Activated CD8-positive, alpha-beta T cell treated with anti-CD3 and anti-CD28 coated beads, Interleukin-2, amount 10 ng/mL, durations not matched to agents 7 days and 5 days (primary cell): ENCODE results near the gene FAM89A. TPM values are rescaled to one million over a fixed set of nuclear protein-coding genes. Genes with fewer than 3 reads are reported as not detected.

ENCODE experiments used
- ATAC-seq: fragments of 150-1000 bp; cut with Tn5 transposase; one replicate; pipeline ENCODE4 v1.10.0; 2021; ENCODE audit warnings: moderate library complexity
- CTCF ChIA-PET: fragments of 350-600 bp; sonication (Branson Sonifier 250); formaldehyde crosslinking; loops from one replicate; lab custom pipeline; 2021; ENCODE audit warnings: antibody characterized with exemption; lab: Charles Lee
- POLR2A ChIA-PET: fragments of 350-600 bp; sonication (Branson Sonifier 250); formaldehyde crosslinking; loops from one replicate; lab custom pipeline; 2021; ENCODE audit warnings: antibody characterized with exemption; lab: Charles Lee
- DNase-seq: peaks from one replicate; pipeline ENCODE4 v3.0.0-alpha.2; 2020
- H3K27ac Mint-ChIP-seq: one replicate; pipeline ENCODE4 v1.8.0; 2021; ENCODE audit warnings: mild to moderate bottlenecking, mixed read lengths
- H3K27me3 Mint-ChIP-seq: one replicate; pipeline ENCODE4 v1.8.0; 2021; ENCODE audit warnings: low read depth, mixed read lengths
- H3K36me3 Mint-ChIP-seq: one replicate; pipeline ENCODE4 v1.8.0; 2021; ENCODE audit warnings: low read depth, mixed read lengths
- H3K4me1 Mint-ChIP-seq: one replicate; pipeline ENCODE4 v1.8.0; 2021; ENCODE audit warnings: low read depth, mixed read lengths
- H3K4me3 Mint-ChIP-seq: one replicate; pipeline ENCODE4 v1.8.0; 2021; ENCODE audit warnings: mild to moderate bottlenecking, mixed read lengths
- H3K9me3 Mint-ChIP-seq: one replicate; pipeline ENCODE4 v1.8.0; 2022; ENCODE audit warnings: mixed read lengths; ENCODE audit not compliant: insufficient read depth
- total RNA-seq, 2 experiments: library from RNA; stranded (reverse); gene quantifications; one replicate each; pipeline ENCODE4 v1.2.3, GENCODE V29; 2021

FAM89A gene
- total RNA-seq, 2 experiments from 2014 or later = 5.7 to 6.1 TPM

GRCh38 chr1:230983811-230984210 lies 56.2 kb downstream of the FAM89A start:
- no peaks in the 10 kb centered on the region for H3K27me3 Mint-ChIP-seq
- peaks cover 17% of the 10 kb centered on the region for H3K36me3 Mint-ChIP-seq
- ChIA-PET POLR2A (interaction anchor here (0.6 kb wide), 1 partner anchor 56 kb away, joined by 3 read pairs; the partner anchor contains the start of gene FAM89A), CTCF (no interaction called here)
- H3K4me3 Mint-ChIP-seq = no peak overlapping the region
- H3K27ac Mint-ChIP-seq = no peak overlapping the region
- no peaks in the 10 kb centered on the region for H3K4me1 Mint-ChIP-seq
- ATAC-seq = no peak
- DNase-seq = no peak
- H3K9me3 Mint-ChIP-seq = no peaks in the 10 kb centered on the region

GRCh38 chr1:230982696-230983095 lies 57.4 kb downstream of the FAM89A start:
- H3K4me1 Mint-ChIP-seq = peaks cover under 1% of the 10 kb centered on the region
- no peaks in the 10 kb centered on the region for H3K9me3 Mint-ChIP-seq
- ChIA-PET POLR2A (interaction anchor here (1.0 kb wide), 1 partner anchor 32 kb away, joined by 3 read pairs; no protein-coding TSS in a partner anchor), CTCF (interaction anchor here (2.0 kb wide), 1 partner anchor 9 kb away, joined by 5 read pairs; no protein-coding TSS in a partner anchor)
- no peak overlapping the region for H3K4me3 Mint-ChIP-seq
- no peak for DNase-seq
- no peak overlapping the region for H3K27ac Mint-ChIP-seq
- H3K36me3 Mint-ChIP-seq = peaks cover 18% of the 10 kb centered on the region
- ATAC-seq = no peak
- no peaks in the 10 kb centered on the region for H3K27me3 Mint-ChIP-seq

GRCh38 chr1:230979952-230980351 lies 60.1 kb downstream of the FAM89A start:
- H3K4me3 Mint-ChIP-seq = no peak overlapping the region
- DNase-seq (no peak), ATAC-seq (no peak)
- peaks cover 31% of the 10 kb centered on the region for H3K36me3 Mint-ChIP-seq
- H3K27me3 Mint-ChIP-seq = no peaks in the 10 kb centered on the region
- no peaks in the 10 kb centered on the region for H3K9me3 Mint-ChIP-seq
- H3K4me1 Mint-ChIP-seq = peaks cover 22% of the 10 kb centered on the region
- ChIA-PET CTCF (interaction anchor here (1.0 to 2.7 kb wide), 4 partner anchors 57 to 231 kb away, joined by 3 to 11 read pairs (median 8); no protein-coding TSS in a partner anchor), POLR2A (interaction anchor here (1.1 kb wide), 1 partner anchor 63 kb away, joined by 7 read pairs; no protein-coding TSS in a partner anchor)
- no peak overlapping the region for H3K27ac Mint-ChIP-seq

GRCh38 chr1:230979389-230979716 lies 60.7 kb downstream of the FAM89A start:
- Mint-ChIP-seq H3K27ac (no peak overlapping the region), H3K27me3 (no peaks in the 10 kb centered on the region), H3K36me3 (peaks cover 34% of the 10 kb centered on the region), H3K4me1 (peaks cover 25% of the 10 kb centered on the region), H3K4me3 (no peak overlapping the region), H3K9me3 (no peaks in the 10 kb centered on the region)
- no peak for ATAC-seq
- no peak for DNase-seq
- POLR2A ChIA-PET = interaction anchor here (1.1 kb wide), 1 partner anchor 63 kb away, joined by 7 read pairs; no protein-coding TSS in a partner anchor
- CTCF ChIA-PET = interaction anchor here (1.0 to 2.7 kb wide), 9 partner anchors 12 to 338 kb away, joined by 3 to 11 read pairs (median 5); partner anchors contain the start of gene COG2

GRCh38 chr1:230978491-230979388 lies 61.3 kb downstream of the FAM89A start, which contains the start of the genes ARV1 and TTC13:
TSS of gene ARV1 (plus strand) at chr1:230979094. CDS start at chr1:230979106, 12 bp downstream.
TSS of gene TTC13 (minus strand) at chr1:230978861. CDS start at chr1:230978830, 31 bp downstream.
- POLR2A ChIA-PET = interaction anchor here (0.9 to 1.1 kb wide), 2 partner anchors 61 to 62 kb away, joined by 3 to 7 read pairs; no protein-coding TSS in a partner anchor

GRCh38 chr1:230977761-230978490 lies 62.1 kb downstream of the FAM89A start:
- Mint-ChIP-seq H3K36me3 (peaks cover 40% of the 10 kb centered on the region), H3K9me3 (no peaks in the 10 kb centered on the region), H3K27me3 (no peaks in the 10 kb centered on the region), H3K4me1 (peaks cover 39% of the 10 kb centered on the region), H3K4me3 (peak overlapping the region; percentile 96), H3K27ac (peak overlapping the region; percentile 99)
- ATAC-seq = peak; percentile 4
- DNase-seq = peak; percentile 44
- CTCF ChIA-PET = interaction anchor here (1.0 to 2.7 kb wide), 9 partner anchors 9 to 336 kb away, joined by 3 to 11 read pairs (median 5); partner anchors contain the start of gene COG2
- POLR2A ChIA-PET = interaction anchor here (0.9 kb wide), 1 partner anchor 60 kb away, joined by 3 read pairs; no protein-coding TSS in a partner anchor

More at GRCh38 chr1:230978491-230979388, 61.3 kb downstream of the FAM89A start, which contains the start of the genes ARV1 and TTC13:
- Mint-ChIP-seq H3K9me3 (no peaks in the 10 kb centered on the region), H3K4me1 (peaks cover 31% of the 10 kb centered on the region), H3K4me3 (peak within 1 kb of the TSS; percentile 96), H3K27me3 (no peaks in the 10 kb centered on the region), H3K36me3 (peaks cover 40% of the 10 kb centered on the region), H3K27ac (peak within 1 kb of the TSS; percentile 99)
- peak; percentile 98 for DNase-seq
- CTCF ChIA-PET = interaction anchor here (1.0 to 2.7 kb wide), 9 partner anchors 12 to 337 kb away, joined by 3 to 11 read pairs (median 5); partner anchors contain the start of gene COG2
- peak; percentile 96 for ATAC-seq

- Mint-ChIP-seq H3K4me3 (peak overlapping the region; percentile 96), H3K36me3 (peaks cover 40% of the 10 kb centered on the region), H3K9me3 (no peaks in the 10 kb centered on the region), H3K4me1 (peaks cover 47% of the 10 kb centered on the region), H3K27ac (peak overlapping the region; percentile 99), H3K27me3 (no peaks in the 10 kb centered on the region)
- peak; percentile 58 for DNase-seq
- no peak for ATAC-seq
- CTCF ChIA-PET = interaction anchor here (1.0 to 2.7 kb wide), 5 partner anchors 9 to 59 kb away, joined by 3 to 11 read pairs (median 3); no protein-coding TSS in a partner anchor
- POLR2A ChIA-PET = no interaction called here
Observed at GRCh38 chr1:230976825-230977747, 63.0 kb downstream of the FAM89A start.

- ATAC-seq (no peak), DNase-seq (no peak)
- peak overlapping the region; percentile 99 for H3K27ac Mint-ChIP-seq
- peaks cover 54% of the 10 kb centered on the region for H3K4me1 Mint-ChIP-seq
- POLR2A ChIA-PET = no interaction called here
- H3K9me3 Mint-ChIP-seq = no peaks in the 10 kb centered on the region
- CTCF ChIA-PET = interaction anchor here (1.0 to 1.6 kb wide), 2 partner anchors 25 to 58 kb away, joined by 3 read pairs; no protein-coding TSS in a partner anchor
- H3K4me3 Mint-ChIP-seq = peak overlapping the region; percentile 96
- H3K27me3 Mint-ChIP-seq = no peaks in the 10 kb centered on the region
- peaks cover 46% of the 10 kb centered on the region for H3K36me3 Mint-ChIP-seq
Observed at GRCh38 chr1:230976360-230976759, 63.7 kb downstream of the FAM89A start.

- ChIA-PET POLR2A (no interaction called here), CTCF (interaction anchor here (1.6 kb wide), 1 partner anchor 25 kb away, joined by 3 read pairs; no protein-coding TSS in a partner anchor)
- H3K4me3 Mint-ChIP-seq = no peak overlapping the region
- H3K36me3 Mint-ChIP-seq = peaks cover 48% of the 10 kb centered on the region
- H3K27me3 Mint-ChIP-seq = no peaks in the 10 kb centered on the region
- H3K27ac Mint-ChIP-seq = no peak overlapping the region
- H3K9me3 Mint-ChIP-seq = no peaks in the 10 kb centered on the region
- H3K4me1 Mint-ChIP-seq = peaks cover 57% of the 10 kb centered on the region
- DNase-seq = no peak
- ATAC-seq = no peak
Observed at GRCh38 chr1:230975636-230976035, 64.4 kb downstream of the FAM89A start.

GRCh38 chr1:230972855-230973271 lies 67.2 kb downstream of the FAM89A start:
- peaks cover 56% of the 10 kb centered on the region for H3K36me3 Mint-ChIP-seq
- POLR2A ChIA-PET = interaction anchor here (0.7 kb wide), 2 partner anchors 26 to 67 kb away, joined by 3 to 4 read pairs; partner anchors contain the start of gene FAM89A
- peaks cover 63% of the 10 kb centered on the region for H3K4me1 Mint-ChIP-seq
- peak; percentile 85 for DNase-seq
- H3K9me3 Mint-ChIP-seq = no peaks in the 10 kb centered on the region
- peak overlapping the region; percentile 67 for H3K4me3 Mint-ChIP-seq
- CTCF ChIA-PET = interaction anchor here (1.0 to 2.0 kb wide), 4 partner anchors 8 to 119 kb away, joined by 3 to 7 read pairs (median 4); no protein-coding TSS in a partner anchor
- peak overlapping the region; percentile 90 for H3K27ac Mint-ChIP-seq
- ATAC-seq = peak; percentile 80
- no peaks in the 10 kb centered on the region for H3K27me3 Mint-ChIP-seq
